Neural cell (in vitro differentiated cells): ENCODE measurements around the gene ACAA2. TPM values are rescaled to one million over a fixed set of nuclear protein-coding genes. Genes with fewer than 3 reads are reported as not detected.

Experiments used
- H2AFZ ChIP-seq: fragments of 200-600, 300-800 bp; sonication (generic), shearing (Covaris generic); 2 replicates; pipeline ENCODE4 v1.6.0; 2014; ENCODE audit warnings: low read depth, mild to moderate bottlenecking, antibody characterized with exemption, low read length, moderate library complexity
- H3F3A ChIP-seq: fragments of 200-600 bp; shearing (Covaris generic); 2 replicates; pipeline ENCODE4 v1.6.1; 2016; ENCODE audit warnings: mild to moderate bottlenecking, moderate library complexity, mixed read lengths, antibody characterized with exemption, low read length; ENCODE audit not compliant: insufficient read depth, poor library complexity, severe bottlenecking
- H3K27ac ChIP-seq: fragments of 200-600, 300-800 bp; sonication (generic), shearing (Covaris generic); 2 replicates; pipeline ENCODE4 v1.5.1; 2014; ENCODE audit warnings: mild to moderate bottlenecking, low read length, moderate library complexity
- H3K27me3 ChIP-seq: fragments of 300-800, 200-600 bp; sonication (generic), shearing (Covaris generic); 2 replicates; pipeline ENCODE4 v1.6.0; 2014; ENCODE audit warnings: mild to moderate bottlenecking, low read depth, low read length, moderate library complexity; ENCODE audit not compliant: insufficient read depth
- H3K36me3 ChIP-seq: fragments of 300-800, 200-600 bp; sonication (generic), shearing (Covaris generic); 2 replicates; pipeline ENCODE4 v1.5.1; 2014; ENCODE audit warnings: mild to moderate bottlenecking, antibody characterized with exemption, low read length, moderate library complexity; ENCODE audit not compliant: insufficient read depth
- H3K4me2 ChIP-seq: fragments of 300-800, 200-600 bp; sonication (generic), shearing (Covaris generic); 2 replicates; pipeline ENCODE4 v1.6.0; 2014; ENCODE audit warnings: mild to moderate bottlenecking, low read length
- H3K4me3 ChIP-seq: fragments of 300-800, 200-600 bp; sonication (generic), shearing (Covaris generic); 2 replicates; pipeline ENCODE4 v1.5.1; 2014; ENCODE audit warnings: mild to moderate bottlenecking, low read length, moderate library complexity
- H3K79me2 ChIP-seq: fragments of 200-600 bp; shearing (Covaris generic); replicated peaks from 2 replicates; pipeline ENCODE4 v1.6.0; 2014; ENCODE audit warnings: mild to moderate bottlenecking, low read length, moderate library complexity; ENCODE audit not compliant: insufficient read depth
- H3K9ac ChIP-seq: fragments of 300-800, 200-600 bp; sonication (generic), shearing (Covaris generic); 2 replicates; pipeline ENCODE4 v1.6.1; 2016; ENCODE audit warnings: mild to moderate bottlenecking, low read length, mixed read lengths
- H3K9me2 ChIP-seq: fragments of 200-600 bp; shearing (Covaris generic); 2 replicates; pipeline ENCODE4 v1.6.1; 2016; ENCODE audit warnings: mild to moderate bottlenecking, low read length, mixed read lengths; ENCODE audit not compliant: insufficient read depth
- H3K9me3 ChIP-seq: fragments of 200-600, 300-800 bp; sonication (generic), shearing (Covaris generic); 2 replicates; pipeline ENCODE4 v1.6.1; 2016; ENCODE audit warnings: mild to moderate bottlenecking, mixed run types, low read length, moderate library complexity, mixed read lengths
- H4K20me1 ChIP-seq: fragments of 200-600 bp; shearing (Covaris generic); 2 replicates; pipeline ENCODE4 v1.6.1; 2016; ENCODE audit warnings: mild to moderate bottlenecking, mixed run types; ENCODE audit not compliant: insufficient read depth
- CTCF ChIP-seq: fragments of 450-650 bp; IDR thresholded peaks from 2 replicates; pipeline ENCODE4 v1.5.1; 2014; ENCODE audit warnings: antibody characterized with exemption, mild to moderate bottlenecking, moderate library complexity; ENCODE audit not compliant: poor library complexity, severe bottlenecking
- EP300 ChIP-seq: fragments of 450-650 bp; conservative IDR thresholded peaks from 2 replicates; pipeline ENCODE4 v1.6.1; 2014; ENCODE audit warnings: antibody characterized with exemption, mild to moderate bottlenecking, moderate library complexity; ENCODE audit not compliant: poor library complexity, severe bottlenecking
- EZH2 ChIP-seq: fragments of 200-600, 300-800 bp; shearing (Covaris generic), sonication (generic); IDR thresholded peaks from 2 replicates; pipeline ENCODE4 v1.6.1; 2014; ENCODE audit warnings: antibody characterized with exemption, low read length, borderline replicate concordance, mild to moderate bottlenecking; ENCODE audit not compliant: insufficient read depth, poor library complexity, severe bottlenecking
- MXI1 ChIP-seq: fragments of 450-650 bp; conservative IDR thresholded peaks from 2 replicates; pipeline ENCODE4 v1.6.1; 2014; ENCODE audit warnings: antibody characterized with exemption, mild to moderate bottlenecking; ENCODE audit not compliant: poor library complexity, severe bottlenecking
- POLR2AphosphoS5 ChIP-seq: IDR thresholded peaks from 2 replicates; pipeline ENCODE4 v1.6.1; 2012
- RAD21 ChIP-seq: fragments of 450-650 bp; conservative IDR thresholded peaks from 2 replicates; pipeline ENCODE4 v1.6.1; 2014; ENCODE audit warnings: antibody characterized with exemption, mild to moderate bottlenecking, moderate library complexity
- REST ChIP-seq: IDR thresholded peaks from 2 replicates; pipeline ENCODE4 v1.6.1; 2012; ENCODE audit warnings: borderline replicate concordance
- SMC3 ChIP-seq: fragments of 450-650 bp; conservative IDR thresholded peaks from 2 replicates; pipeline ENCODE4 v1.6.1; 2014; ENCODE audit warnings: antibody characterized with exemption, mild to moderate bottlenecking, moderate library complexity; ENCODE audit not compliant: poor library complexity
- TAF1 ChIP-seq: IDR thresholded peaks from 2 replicates; pipeline ENCODE4 v1.6.1; 2012; ENCODE audit warnings: low read depth
- polyA plus RNA-seq: library from polyadenylated mRNA; depleted of rRNA; stranded (reverse); fragments of >200 nt; gene quantifications from 2 replicates; pipeline ENCODE4 v1.2.3, GENCODE V29; 2014

Gene ACAA2
- polyA plus RNA-seq, 1 donor from 2014 or later: 6.3 TPM

- no peaks in the 10 kb centered on the region for H3K9me3 ChIP-seq
- H3K79me2 ChIP-seq: no peaks in the 10 kb centered on the region
- H3F3A ChIP-seq: no peaks in the 10 kb centered on the region
- H3K4me2 ChIP-seq: no peak overlapping the region
- H4K20me1 ChIP-seq: no peaks in the 10 kb centered on the region
- H3K27me3 ChIP-seq: no peaks in the 10 kb centered on the region
- H3K27ac ChIP-seq: no peak overlapping the region
- TF ChIP-seq EZH2 (no peak), MXI1 (no peak), SMC3 (no peak), REST (no peak), POLR2AphosphoS5 (no peak), RAD21 (no peak), CTCF (no peak), TAF1 (no peak), EP300 (no peak)
- no peaks in the 10 kb centered on the region for H3K9me2 ChIP-seq
- no peak overlapping the region for H2AFZ ChIP-seq
- no peak overlapping the region for H3K9ac ChIP-seq
- H3K4me3 ChIP-seq: no peak overlapping the region
- no peaks in the 10 kb centered on the region for H3K36me3 ChIP-seq
Measured at GRCh38 chr18:49846361-49846662, 33.0 kb upstream of the ACAA2 start.

- H3K36me3 ChIP-seq: no peaks in the 10 kb centered on the region
- no peak overlapping the region for H3K9ac ChIP-seq
- H3K27me3 ChIP-seq: no peaks in the 10 kb centered on the region
- no peak overlapping the region for H2AFZ ChIP-seq
- H3K27ac ChIP-seq: no peak overlapping the region
- no peaks in the 10 kb centered on the region for H3K9me3 ChIP-seq
- no peaks in the 10 kb centered on the region for H3F3A ChIP-seq
- no peaks in the 10 kb centered on the region for H3K9me2 ChIP-seq
- no peak overlapping the region for H3K4me3 ChIP-seq
- TF ChIP-seq EZH2 (no peak), POLR2AphosphoS5 (no peak), MXI1 (no peak), CTCF (no peak), RAD21 (no peak), TAF1 (no peak), REST (no peak), SMC3 (no peak), EP300 (no peak)
- no peaks in the 10 kb centered on the region for H3K79me2 ChIP-seq
- no peak overlapping the region for H3K4me2 ChIP-seq
- no peaks in the 10 kb centered on the region for H4K20me1 ChIP-seq
Measured at GRCh38 chr18:49845629-49846360, 32.5 kb upstream of the ACAA2 start.
